Stimulated activated CD4-positive, alpha-beta T cell treated with anti-CD3 and anti-CD28 coated beads, Interleukin-1b, Interleukin-23, amount 100 ng/mL, for 24 hours (primary cell): ENCODE results near the gene IQCN.
A peak's percentile ranks its signal among the peaks of the same experiment; 100 is the strongest.

Experiments
- DNase-seq, 4 experiments: peaks; one replicate each; pipeline ENCODE4 v3.0.0-alpha.2; 2020; ENCODE audit warnings: low read depth in 4 of 4, low spot score in 1 of 4

IQCN gene

GRCh38 chr19:18274219-18274780, at the start of gene IQCN:
Gene IQCN, minus strand, starts transcription at chr19:18274452. Its CDS starts 4,974 bp downstream, at chr19:18269478.
- no peak for DNase-seq

DNA sequence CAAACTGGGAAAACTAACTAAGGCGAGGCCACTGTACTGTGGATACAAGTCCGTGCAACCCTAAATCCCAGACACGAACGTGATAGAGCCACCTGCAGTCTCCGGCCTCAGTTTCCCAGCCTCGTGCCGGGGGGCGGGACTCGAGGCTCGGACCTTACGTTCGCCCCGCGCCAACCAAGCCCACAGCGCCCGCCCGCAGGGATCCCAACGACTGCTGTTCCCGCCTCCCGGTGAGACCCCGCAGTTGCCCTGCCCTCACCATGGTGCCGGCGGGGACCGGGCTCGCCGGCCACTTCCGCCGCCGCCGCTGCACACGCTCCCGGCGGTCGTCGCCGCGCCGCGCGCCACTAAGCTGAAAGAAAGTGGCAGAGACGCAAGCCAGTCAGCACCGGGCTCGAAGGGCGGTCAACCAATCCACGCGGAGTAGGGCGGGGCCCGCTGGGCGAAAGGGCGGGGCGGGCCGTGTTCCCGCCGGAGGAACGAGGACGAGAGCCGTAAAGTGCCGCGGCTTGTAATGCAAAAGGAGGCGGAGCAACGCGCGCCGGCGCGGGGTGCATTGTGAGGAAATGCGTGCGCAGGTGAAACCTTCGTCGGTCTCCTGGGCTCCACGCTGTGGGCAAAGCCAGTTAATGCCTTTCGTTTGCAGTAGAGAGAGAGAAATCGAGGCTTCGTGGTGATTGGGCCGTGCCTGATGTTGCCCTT, 48.7 kb upstream of the IQCN start, which contains the start of gene LSM4:
Gene LSM4, minus strand, starts transcription at position 318 of the 702 bp plus-strand sequence. Its CDS starts 56 bp downstream, at position 262.
- DNase-seq = peak; percentile 97 to 99 (median 98)

DNA sequence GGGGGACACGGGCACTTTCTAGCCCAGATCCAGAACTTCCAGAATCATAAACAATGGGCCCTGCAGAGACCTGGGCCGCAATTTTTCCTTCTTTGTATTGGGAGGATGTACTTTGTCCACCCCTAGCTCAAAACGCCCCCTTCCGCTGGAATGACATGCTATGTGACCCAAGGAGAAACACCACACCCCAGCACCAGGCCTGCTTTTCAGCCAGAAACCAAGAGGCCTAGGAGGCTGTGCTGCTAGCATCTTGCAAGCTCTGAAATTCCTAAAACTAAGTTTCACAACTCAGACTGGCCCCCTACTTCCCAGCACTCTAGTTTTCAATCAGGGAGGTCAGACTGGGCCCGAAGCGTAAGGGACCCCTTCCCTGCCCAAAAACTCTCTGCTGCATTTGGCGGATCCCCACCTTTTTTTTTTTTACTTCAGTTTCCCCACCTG, 48.1 kb upstream of the IQCN start:
- no peak for DNase-seq

DNA sequence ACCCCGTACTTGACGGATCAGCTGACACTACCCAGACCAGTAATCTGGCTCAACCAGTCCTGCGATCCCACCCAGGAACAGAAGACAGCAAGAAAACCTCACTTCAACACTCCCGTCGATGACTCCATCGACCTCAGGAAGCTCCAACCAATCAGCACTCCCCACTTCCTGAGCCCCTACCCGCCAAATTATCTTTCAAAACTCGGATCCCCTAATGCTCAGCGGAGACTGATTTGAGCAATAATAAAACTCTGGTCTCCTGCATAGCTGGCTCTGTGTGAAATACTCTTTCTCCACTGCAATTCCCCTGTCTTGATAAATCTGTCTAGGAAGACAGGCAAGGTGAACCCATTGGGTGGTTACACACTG, 47.5 kb upstream of the IQCN start:
- no peak for DNase-seq

GRCh38 chr19:18320865-18321733, 46.8 kb upstream of the IQCN start:
- no peak for DNase-seq

DNA sequence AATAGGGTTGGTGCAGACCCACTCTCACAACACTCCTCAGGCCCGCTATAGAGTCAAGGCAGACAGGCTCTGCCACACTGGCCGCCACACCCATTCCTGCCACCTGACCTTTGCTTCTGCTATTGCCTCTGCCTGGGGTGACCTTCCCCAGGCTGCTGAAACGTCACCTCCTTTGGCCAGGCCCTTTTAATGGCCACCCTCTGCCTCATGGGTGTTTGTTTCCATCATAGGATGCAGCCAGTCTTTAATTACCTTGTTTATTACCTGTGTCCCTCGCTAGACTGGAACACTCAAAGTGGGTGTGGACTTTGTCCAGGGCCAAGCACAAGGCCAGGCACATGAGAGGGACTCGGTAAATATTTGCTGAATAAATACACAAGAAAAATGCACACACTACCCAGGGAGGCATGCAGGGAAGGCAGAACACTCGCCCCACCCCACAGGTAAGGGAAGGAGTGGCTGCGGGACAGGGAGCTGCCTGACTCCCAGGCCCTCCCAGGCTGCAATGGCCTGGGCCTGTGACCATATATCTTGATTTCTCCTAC, 45.4 kb upstream of the IQCN start:
- no peak for DNase-seq

- DNase-seq = no peak
These were observed 43.9 kb upstream of the IQCN start for GRCh38 chr19:18317961-18318800.

DNA sequence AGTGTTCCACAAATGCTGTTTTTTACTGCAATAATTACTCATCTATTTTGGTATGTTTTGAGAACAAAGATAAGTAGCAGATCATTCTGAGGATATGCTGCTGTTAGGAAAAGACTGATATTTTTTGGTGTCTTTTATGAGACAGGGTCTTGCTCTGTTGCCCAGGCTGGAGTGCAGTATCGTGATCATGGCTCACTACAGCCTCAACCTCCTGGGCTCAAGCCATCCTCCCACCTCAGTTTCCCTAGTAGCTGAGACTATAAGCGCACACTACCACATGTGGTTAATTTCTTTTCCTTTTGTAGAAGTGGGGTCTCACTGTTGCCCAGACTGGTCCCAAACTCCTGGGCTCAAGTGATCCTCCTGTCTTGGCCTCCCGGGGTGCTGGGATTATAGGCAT, 39.1 kb upstream of the IQCN start:
- no peak for DNase-seq

DNA sequence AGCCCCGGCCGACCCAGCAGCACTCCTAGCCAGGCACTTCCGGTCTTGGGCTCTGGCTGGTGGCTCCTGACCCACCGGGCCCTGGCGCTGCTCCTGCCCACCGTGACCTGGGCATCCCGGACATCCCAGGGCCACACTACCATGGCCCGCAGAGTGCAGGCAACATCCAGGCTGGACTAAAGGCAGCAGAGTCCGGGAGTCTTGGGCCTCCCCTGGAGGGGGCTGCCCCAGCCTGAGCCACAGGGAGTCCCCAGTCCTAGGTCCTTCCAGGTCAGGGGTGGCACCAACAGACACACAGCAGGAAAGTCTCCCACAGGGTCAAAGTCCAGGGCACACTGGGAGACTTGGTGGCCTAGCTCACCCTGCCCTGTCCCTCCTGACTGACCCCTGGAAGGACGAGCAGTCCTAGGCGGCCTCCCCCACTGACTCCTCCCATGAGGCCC, 37.9 kb upstream of the IQCN start:
- no peak for DNase-seq

- no peak for DNase-seq
These were observed 37.3 kb upstream of the IQCN start for GRCh38 chr19:18311502-18312091.

DNA sequence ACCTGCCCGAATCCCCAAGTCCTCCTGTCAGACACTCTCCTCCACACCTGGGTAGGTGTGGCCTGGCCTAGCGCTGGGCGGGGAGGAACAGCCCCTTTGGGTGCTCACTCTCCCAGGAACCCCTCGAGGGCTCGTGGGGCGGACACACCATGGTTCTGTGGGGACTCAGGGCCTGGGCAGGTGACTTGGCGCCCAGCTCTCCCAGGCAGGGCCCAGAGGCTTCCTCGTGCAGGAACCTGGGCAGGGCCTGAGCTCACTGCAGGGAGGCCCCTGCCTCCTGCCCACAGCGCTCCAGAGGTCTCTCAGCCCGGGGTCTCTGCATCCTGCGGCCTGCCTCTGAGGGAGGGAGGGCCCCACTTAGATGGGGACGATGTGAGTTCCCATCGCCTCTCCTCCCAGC, 36.7 kb upstream of the IQCN start:
- no peak for DNase-seq

GRCh38 chr19:18310118-18310909, 36.1 kb upstream of the IQCN start:
- DNase-seq = no peak

GRCh38 chr19:18309525-18310064, 35.3 kb upstream of the IQCN start:
- no peak for DNase-seq

GRCh38 chr19:18308948-18309325, 34.7 kb upstream of the IQCN start:
- no peak for DNase-seq

GRCh38 chr19:18308051-18308947, 34.0 kb upstream of the IQCN start:
- no peak for DNase-seq

GRCh38 chr19:18307271-18307681, 33.0 kb upstream of the IQCN start:
- DNase-seq = no peak

DNA sequence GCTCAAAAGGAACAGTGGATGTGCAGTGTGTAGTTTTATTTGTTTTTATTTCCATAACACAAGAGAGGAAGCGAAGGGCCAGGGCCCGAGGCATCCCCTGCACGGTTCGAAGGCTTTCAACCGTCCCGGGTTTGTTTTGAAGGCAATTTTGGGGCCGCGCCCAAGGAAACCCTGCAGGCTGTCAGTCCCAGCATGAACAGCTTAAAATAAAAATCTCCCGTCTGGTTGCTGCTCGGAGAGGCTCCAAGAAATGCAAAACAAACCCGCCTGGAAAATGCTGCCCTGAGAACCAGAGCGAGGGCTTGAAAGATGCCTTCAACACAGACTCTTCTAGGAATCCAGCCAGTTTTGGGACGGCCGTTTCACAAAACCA, 32.6 kb upstream of the IQCN start:
- no peak for DNase-seq

DNA sequence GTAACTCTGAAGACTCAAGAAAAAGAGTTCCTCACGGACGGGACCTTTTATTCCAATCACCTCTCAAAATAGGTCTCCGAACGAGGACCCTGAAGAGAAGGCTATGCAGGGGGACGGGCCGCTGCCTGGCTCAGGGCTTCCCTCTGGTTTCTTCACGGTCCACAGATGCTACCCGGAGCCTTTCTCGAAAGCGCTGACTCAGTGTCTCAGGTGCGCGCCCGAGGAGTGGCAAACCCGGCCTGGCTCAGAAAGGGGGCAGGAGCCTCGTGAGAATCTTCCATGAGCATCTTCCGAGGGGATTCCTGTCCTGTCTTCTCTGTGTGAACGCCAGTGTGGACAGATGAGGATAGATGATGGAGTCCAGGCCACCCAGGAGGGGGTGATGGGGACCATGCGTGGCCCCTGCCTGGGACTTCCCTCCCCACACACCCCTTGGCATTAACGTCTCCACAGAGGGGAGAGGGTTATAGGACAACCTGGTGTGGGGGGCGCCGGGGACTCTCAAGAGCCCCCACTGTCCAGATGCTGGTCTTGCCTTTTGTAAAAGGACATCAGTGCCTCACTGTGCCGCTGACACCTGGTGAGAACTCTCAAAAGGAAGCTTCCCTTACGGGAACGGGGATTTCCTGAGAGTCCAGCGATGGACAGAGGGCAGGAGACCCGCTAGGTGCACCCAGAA, 32.1 kb upstream of the IQCN start:
- no peak for DNase-seq
